Measurements from ENCODE around the gene DCAF6.

Gene DCAF6

GRCh38 chr1:167964646-167965045 is 28.2 kb downstream of the DCAF6 start:
- H3K4me3 ChIP-seq (ENCODE audit: control insufficient read depth, low read depth, low read length): no peak overlapping the region
- no peak for DNase-seq (ENCODE audit: low read depth)
- no peak for TF ChIP-seq CTCF (conservative IDR thresholded peaks at IDR 0.05; ENCODE audit: control insufficient read depth, insufficient read depth, low read depth, low read length)

- no peak overlapping the region for H3K4me3 ChIP-seq (ENCODE audit: control insufficient read depth, low read depth, low read length)
- no peak for TF ChIP-seq CTCF (conservative IDR thresholded peaks at IDR 0.05; ENCODE audit: control insufficient read depth, insufficient read depth, low read depth, low read length)
- no peak for DNase-seq (ENCODE audit: low read depth)
These were observed 29.6 kb downstream of the DCAF6 start for GRCh38 chr1:167966050-167966449.

GRCh38 chr1:167968569-167968968 is 32.1 kb downstream of the DCAF6 start:
- TF ChIP-seq CTCF (conservative IDR thresholded peaks at IDR 0.05; ENCODE audit: control insufficient read depth, insufficient read depth, low read depth, low read length): no peak
- no peak overlapping the region for H3K4me3 ChIP-seq (ENCODE audit: control insufficient read depth, low read depth, low read length)
- DNase-seq (ENCODE audit: low read depth): no peak

- DNase-seq (ENCODE audit: low read depth): no peak
- TF ChIP-seq CTCF (conservative IDR thresholded peaks at IDR 0.05; ENCODE audit: control insufficient read depth, insufficient read depth, low read depth, low read length): no peak
These were observed 37.3 kb downstream of the DCAF6 start for GRCh38 chr1:167973832-167974231.

GRCh38 chr1:167974698-167975097 is 38.2 kb downstream of the DCAF6 start:
- no peak for TF ChIP-seq CTCF (conservative IDR thresholded peaks at IDR 0.05; ENCODE audit: control insufficient read depth, insufficient read depth, low read depth, low read length)
- no peak for DNase-seq (ENCODE audit: low read depth)

More at GRCh38 chr1:167973832-167974231, 37.3 kb downstream of the DCAF6 start:
- H3K4me3 ChIP-seq (ENCODE audit: control insufficient read depth, low read depth, low read length): no peak overlapping the region

DNA sequence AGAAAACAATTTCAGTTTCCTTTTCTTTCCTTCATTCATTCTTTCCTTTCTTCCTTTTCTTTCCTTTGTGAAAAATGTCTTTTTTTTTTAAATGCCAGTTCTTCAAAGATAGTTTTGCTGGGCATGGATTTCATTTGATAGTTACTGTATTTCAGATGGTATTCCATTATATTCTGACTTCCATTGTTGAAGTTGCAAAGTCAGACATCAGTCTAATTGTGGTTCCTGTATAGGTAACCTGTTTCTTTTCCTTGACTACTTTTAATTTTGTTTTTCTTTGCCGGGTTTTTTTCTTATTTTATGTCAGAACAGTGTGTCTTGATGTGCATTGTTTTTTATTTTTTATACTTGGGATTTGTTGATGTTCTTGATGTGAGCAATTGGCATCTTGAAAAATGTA is 40.8 kb downstream of the DCAF6 start:
- no peak for TF ChIP-seq CTCF (conservative IDR thresholded peaks at IDR 0.05; ENCODE audit: control insufficient read depth, insufficient read depth, low read depth, low read length)
- DNase-seq (ENCODE audit: low read depth): no peak
- H3K4me3 ChIP-seq (ENCODE audit: control insufficient read depth, low read depth, low read length): no peak overlapping the region

More at GRCh38 chr1:167974698-167975097, 38.2 kb downstream of the DCAF6 start:
- no peak overlapping the region for H3K4me3 ChIP-seq (ENCODE audit: control insufficient read depth, low read depth, low read length)

- no peak for TF ChIP-seq CTCF (conservative IDR thresholded peaks at IDR 0.05; ENCODE audit: control insufficient read depth, insufficient read depth, low read depth, low read length)
- H3K4me3 ChIP-seq (ENCODE audit: control insufficient read depth, low read depth, low read length): no peak overlapping the region
- DNase-seq (ENCODE audit: low read depth): peak; percentile 1
These were observed 45.5 kb downstream of the DCAF6 start for GRCh38 chr1:167981933-167982332.
